HG03342 (cell line): ENCODE data around the gene OSBPL6.
"Not testable (repeated sequence)": the region's sequence is repeated elsewhere in the genome, so short reads cannot be mapped to it uniquely, and the experiment has no call there.

Experiments
- ATAC-seq: cut with Tn5 transposase; IDR thresholded peaks from one replicate; pipeline ENCODE4 v1.9.1; 2021; ENCODE audit warnings: mild to moderate bottlenecking, moderate library complexity; ENCODE audit not compliant: unreplicated experiment

OSBPL6 gene

DNA sequence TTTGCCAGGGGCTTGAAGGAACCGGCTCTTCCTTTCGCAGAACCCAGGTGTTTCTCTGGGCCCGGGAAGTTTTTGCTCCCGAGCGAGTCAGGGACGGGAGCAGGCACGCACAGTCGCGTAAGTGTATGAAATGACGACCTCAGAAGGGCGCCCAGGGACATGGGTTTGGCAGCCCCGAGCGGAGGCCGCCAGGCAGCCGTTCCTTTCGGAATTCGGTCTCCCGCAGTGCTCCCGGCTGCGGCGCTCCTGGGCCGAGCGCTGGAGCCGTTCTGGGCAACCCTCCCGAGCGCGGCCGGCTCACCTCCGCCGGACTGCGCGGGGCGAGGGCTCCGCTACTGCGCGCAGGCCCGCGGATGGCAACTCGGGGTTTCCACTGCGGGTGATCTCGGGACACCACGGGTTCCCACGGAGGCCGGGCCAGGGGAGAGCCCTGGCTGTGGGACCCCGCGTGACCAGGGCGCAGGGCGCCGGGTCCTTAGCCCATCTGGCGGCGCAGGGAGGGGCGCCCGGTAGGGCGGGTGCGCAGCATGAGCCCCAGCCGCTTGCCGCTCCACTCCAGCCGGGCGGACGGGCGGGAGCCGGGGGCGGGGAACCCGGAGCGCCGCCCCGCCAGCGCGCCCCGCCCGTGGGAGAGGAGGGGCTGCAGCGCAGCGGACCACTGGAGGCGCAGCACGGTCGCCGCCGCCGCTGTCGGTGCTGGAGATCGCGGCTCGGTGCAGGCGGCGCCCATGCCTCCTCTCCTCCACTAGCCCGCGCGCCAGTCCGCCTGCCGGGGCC lies at the start of gene OSBPL6:
Gene OSBPL6 (plus strand): TSS at position 690 of the 777 bp plus-strand sequence. CDS start 111,673 bp downstream, outside the sequence.
- peak; percentile 93 for ATAC-seq

DNA sequence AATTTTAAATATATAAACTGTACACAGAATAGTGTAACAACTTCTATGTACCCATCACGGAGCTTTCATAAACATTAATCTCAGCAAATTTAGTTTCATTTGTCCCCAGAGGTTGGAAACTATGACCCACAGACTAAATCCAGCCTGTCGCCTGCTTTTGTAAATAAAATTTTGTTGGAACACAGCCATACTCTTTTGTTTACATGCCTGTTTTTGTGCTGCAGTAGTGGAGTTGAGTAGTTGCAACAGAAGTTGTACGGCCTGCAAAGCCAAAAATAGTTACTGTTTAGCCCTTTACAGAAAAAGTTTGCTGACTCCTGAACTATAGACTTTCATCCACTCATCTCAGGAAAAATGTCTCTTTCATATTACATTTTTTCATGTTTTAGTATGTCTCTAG lies 42.3 kb upstream of the OSBPL6 start:
- no peak for ATAC-seq

DNA sequence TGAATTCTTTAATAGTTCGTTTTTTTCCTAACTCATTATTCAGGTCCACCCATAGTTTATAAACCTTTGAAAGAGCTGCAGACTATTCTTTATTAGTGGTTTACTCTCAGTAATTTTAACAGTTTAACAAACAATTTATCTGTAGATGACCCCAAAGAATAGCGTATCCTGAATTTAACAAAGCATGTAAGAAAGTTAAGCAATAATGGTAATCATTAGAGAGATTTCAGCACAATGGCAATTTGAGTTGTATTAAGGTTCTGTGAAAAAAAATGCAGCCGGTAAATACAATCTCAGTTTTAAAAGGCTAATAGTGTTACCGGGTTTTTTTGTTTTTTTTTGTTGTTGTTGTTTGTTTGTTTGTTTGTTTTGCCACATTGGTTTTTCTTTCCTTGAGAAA lies 41.8 kb upstream of the OSBPL6 start:
- no peak for ATAC-seq

DNA sequence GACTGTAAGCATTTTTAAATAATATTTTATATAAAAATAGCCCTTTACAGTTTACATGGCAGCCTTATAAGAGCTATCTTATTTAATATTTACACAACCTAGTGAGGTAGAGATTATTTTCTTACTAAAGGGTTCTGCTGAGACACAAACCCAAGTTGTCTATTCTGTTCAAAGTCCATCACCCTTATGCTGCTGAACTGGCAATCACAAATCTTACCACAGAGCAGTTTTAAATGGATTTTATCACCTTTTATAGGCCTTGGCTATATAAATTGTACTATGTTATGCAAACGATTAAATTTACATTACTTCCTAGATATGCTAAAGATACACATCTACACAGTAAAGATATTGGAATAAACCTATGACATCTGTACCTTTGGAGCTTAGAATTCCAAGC lies 41.3 kb upstream of the OSBPL6 start:
- ATAC-seq: no peak

DNA sequence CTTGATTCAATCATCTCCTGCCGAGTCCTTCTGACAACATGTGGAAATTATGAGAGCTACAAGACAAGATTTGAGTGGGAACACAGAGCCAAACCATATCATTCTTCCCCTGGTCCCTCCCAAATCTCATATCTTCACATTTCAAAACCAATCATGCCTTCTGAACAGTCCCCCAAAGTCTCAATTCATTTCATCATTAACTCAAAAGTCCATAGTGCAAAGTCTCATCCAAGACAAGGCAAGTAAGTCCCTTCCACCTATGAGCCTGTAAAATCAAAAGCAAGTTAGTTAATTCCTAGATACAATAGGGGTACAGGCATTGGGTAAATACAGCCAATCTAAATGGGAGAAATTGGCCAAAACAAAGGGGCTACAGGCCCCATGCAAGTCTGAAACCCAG lies 40.4 kb upstream of the OSBPL6 start:
- not testable (repeated sequence) for ATAC-seq

DNA sequence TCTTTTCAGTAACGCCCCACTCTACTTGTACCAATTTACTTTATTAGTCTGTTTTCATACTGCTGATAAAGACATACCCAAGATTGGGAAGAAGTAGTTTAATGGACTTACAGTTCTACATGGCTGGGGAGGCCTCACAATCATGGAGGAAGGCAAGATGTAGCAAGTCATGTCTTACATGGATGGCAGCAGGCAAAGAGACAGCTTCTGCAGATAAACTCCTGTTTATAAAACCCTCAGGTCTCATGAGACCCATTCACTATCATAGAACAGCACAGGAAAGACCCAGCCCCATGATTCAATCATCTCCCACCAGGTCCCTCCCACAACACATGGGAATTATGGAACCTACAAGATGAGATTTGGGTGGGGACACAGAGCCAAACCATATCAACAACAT lies 38.8 kb upstream of the OSBPL6 start:
- no peak for ATAC-seq

DNA sequence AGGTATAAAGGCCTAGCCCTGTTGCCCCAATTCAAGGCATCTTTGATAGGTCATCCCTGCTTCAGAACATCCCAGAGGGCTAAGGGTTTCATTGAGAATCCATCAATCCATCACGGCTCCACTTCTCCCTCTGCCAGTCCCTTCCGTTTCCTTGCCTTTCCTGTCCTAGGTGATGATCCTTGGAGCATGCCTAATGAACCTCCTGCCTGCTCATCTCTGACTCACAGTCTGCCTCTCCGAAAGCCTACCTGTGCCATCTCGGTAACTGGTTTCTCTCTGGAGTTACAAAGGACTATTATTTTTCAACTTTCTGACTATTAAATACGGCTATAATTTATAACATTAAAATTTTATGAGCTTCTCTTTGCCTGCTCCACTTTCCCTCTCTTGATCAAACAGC lies 36.7 kb upstream of the OSBPL6 start:
- ATAC-seq: no peak

DNA sequence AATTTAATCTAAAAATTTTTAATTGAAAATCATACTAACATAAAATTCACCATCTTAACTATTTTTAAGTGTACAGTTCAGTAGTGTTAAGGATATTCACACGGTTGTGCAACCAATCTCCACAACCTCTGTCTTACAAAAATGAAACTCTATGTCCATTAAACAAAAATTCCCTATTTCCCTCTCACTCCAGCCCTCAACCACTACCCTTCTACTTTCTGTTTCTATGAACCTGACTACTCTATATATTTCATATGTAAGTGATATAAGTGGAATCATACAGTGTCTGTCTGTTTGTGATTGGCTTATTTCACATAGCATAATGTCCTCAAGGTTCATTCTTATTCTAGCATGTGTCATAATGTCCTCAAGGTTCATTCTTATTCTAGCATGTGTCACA lies 34.3 kb upstream of the OSBPL6 start:
- ATAC-seq: no peak

DNA sequence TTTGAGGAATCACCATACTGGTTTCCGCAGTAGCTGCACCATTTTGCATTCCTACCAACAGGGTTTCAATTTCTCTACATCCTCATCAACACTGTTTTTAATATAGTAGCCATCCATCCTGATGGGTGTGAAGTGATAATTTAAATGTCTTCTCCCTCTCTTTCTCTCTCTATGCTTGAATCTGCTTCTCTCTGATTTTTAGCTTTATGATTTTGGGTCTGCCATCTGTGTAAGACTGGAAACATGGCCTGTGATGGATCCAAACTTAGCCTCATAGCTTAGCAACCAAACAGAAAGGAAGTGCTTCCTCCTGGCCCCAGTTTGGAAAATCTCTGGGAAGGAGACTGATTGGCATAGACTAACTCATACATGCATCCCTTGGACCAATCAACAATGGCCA lies 33.7 kb upstream of the OSBPL6 start:
- ATAC-seq: no peak

DNA sequence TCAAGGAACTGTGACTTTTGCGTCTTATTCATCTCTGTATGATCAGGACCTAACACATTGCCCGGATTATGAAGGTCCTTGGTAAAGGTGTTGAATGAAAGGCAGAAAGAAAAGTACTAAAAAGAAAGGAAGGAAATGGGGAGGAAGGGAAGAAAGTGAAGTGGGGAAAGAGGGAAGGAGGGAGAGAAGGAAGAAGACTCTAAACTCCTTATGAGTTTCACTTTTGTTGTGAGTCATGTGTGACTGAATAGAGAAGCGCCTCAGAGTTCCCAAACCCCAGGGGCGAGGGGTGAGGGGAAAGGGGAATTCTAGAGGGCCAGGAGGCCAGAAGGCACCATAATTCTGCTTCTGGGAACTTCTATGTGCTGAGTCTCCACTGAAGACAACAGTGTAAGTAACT lies 30.9 kb upstream of the OSBPL6 start:
- peak; percentile 68 for ATAC-seq

DNA sequence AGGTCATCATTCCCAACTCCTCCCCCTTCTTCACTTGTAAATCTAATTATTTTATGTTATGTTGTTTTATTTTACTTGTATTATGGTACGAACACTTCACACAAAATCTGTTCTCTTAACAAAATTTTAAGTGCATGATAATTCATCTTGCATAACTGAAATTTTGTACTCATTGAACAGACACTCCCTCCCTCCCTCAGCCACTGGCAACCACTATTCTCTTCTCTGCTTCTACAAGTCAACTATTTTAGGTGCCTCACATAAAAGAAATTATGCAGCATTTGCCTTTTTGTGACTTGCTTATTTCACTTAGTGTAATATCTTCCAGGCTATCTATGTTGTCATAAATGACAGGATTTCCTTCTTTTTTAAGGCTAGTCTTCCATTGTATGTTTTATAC lies 30.4 kb upstream of the OSBPL6 start:
- no peak for ATAC-seq

DNA sequence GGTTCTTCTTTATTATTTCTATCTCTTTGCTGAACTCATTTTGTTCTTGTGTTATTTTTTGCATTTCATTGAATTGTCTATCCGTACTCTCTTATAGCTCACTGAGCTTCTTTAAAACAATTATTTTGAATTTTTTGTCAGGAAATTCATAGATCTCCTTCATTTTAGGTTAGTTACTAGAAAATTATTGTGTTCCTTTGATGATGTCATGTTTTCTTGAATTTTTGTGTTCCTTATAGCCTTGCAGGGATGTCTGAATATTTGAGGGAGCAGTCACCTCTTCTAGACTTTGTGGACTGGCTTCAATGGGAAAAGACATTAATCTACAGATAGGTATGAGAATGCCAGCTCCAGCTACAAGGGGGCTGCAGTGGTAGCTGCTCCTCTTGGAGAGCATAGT lies 20.7 kb upstream of the OSBPL6 start:
- ATAC-seq: no peak

DNA sequence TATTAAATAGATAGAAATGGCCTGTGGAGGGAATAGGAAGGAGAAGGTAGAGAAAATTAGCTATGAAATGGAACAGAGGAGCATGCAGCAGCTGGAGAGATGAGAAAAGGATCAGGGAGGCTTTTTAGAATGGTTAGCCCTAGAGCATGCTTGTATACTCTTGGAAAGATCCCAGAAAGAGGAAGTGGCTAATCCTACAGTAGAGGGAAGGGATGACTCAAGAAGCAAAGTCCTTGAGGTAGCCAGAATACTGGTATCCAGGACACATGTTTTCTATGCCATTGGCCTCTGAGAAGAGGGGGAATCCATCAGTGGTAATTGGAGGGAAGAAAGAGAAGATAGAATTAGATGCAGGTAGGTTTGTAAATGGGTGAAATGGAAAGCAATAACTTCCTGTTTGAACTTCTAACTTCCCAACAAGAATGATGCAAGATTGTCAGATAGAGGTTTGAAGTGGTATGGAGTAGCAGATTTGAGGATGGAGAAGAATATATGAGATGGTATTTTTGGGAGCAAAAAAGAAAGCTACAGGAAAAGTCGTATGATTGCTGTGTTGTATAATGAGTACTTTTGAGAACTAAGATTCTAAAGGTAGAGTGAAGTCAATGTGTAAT lies 17.1 kb upstream of the OSBPL6 start:
- ATAC-seq: no peak

DNA sequence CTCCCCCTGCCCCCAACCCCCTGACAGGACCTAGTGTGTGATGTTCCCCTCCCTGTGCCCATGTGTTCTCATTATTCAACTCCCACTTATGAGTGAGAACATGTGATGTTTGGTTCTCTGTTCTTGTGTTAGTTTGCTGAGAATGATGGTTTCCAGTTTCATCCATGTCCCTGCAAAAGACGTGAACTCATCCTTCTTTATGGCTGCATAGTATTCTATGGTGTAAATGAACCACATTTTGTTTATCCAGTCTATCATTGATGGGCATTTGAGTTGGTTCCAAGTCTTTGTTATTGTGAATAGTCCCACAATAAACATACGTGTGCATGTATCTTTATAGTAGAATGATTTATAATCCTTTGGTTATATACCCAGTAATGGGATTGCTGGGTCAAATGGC lies 13.7 kb upstream of the OSBPL6 start:
- not testable (repeated sequence) for ATAC-seq

DNA sequence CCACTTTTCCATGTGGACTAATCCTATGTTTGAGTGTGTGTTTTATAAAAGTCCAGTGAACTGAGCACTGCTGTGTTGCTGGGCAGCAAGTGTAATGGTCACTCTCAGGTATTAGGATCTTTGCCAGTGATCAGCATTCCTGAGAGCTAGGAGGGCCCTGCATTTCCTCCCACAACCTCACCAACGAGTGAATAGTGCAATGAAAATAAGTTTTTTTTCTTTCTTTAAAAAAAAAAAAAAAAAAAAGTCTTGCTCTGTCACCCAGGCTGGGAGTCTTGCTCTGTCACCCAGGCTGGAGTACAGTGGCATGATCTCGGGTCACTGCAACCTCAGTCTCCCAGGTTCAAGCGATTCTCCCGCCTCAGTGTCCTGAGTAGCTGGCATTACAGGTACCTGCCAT lies 6.5 kb upstream of the OSBPL6 start:
- no peak for ATAC-seq

DNA sequence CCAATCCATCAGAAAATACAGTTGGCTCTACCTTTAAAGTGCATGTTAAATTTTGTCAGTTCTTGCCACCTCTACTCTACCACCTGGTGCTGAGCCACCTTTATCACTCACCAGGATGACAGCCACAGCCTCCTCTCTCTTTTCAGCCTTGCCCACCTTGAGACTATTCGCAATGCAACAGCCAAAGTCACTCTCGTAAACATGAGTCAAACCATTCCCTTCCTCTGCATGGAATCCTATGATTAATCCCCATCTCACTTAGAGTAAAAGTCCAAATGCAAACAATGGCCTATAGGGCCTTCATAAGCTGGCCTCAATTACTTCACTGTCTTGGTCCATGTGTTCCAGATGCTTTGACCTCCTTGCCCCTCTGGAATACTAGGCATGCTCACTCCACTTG lies 5.8 kb upstream of the OSBPL6 start:
- no peak for ATAC-seq

DNA sequence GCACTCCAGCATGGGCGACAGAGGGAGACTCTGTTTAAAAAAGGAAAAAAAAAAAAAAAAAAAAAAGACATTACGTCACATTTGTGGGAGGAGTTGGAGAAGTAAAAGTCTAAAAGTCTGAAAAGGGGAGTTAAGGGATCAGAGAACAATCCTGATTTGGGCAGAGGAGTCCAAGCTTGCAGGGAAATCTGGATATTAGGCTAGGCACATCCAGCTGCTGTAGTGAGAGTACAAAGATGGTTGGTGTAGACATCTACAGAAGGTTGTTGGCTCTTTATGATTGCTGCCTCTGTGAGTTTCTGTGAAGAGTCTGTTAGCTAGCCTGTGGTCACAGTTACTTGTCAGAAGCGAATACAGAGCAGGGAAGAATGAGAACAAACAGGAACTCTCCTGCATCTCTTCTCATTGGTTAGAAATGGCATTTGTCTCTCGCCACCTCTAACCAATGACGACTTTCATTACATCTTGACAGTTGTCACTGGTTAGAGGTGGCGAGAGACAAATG lies 3.3 kb upstream of the OSBPL6 start:
- ATAC-seq: no peak

DNA sequence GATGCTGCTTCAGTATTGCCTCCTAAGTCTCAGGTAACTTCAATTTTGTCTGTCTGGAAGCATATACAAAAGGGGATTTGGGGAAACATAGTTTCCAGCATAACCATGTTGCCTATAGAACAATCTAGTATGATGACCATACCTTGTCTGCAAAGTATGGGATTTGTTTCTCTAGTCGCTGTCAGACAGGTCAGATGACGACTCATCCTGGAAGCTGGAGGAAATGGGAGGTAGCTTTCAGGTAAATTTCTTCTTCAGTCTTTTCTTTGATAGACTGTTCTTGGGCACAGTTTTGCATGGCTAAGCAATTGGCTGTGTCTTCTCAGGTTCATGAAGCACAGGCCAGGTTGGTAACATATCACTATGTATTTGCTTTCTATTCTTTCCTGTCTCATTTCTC lies 2.8 kb upstream of the OSBPL6 start:
- no peak for ATAC-seq

DNA sequence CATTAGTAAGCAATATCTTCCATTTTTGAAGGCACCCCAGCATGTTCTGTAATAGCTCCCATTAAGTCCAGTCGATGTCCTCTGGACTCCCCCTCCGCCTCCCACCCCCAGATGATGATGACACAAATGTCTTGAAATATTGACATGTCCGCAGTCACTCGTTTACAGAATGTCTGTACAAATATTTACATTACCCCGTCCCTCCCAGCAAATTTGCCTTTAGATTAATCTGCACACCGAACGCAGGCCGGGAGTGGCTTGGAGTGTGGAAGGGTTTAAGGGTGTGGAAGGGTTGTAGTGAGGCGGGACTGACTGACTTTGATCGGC lies 853 bp upstream of the OSBPL6 start:
- ATAC-seq: no peak

DNA sequence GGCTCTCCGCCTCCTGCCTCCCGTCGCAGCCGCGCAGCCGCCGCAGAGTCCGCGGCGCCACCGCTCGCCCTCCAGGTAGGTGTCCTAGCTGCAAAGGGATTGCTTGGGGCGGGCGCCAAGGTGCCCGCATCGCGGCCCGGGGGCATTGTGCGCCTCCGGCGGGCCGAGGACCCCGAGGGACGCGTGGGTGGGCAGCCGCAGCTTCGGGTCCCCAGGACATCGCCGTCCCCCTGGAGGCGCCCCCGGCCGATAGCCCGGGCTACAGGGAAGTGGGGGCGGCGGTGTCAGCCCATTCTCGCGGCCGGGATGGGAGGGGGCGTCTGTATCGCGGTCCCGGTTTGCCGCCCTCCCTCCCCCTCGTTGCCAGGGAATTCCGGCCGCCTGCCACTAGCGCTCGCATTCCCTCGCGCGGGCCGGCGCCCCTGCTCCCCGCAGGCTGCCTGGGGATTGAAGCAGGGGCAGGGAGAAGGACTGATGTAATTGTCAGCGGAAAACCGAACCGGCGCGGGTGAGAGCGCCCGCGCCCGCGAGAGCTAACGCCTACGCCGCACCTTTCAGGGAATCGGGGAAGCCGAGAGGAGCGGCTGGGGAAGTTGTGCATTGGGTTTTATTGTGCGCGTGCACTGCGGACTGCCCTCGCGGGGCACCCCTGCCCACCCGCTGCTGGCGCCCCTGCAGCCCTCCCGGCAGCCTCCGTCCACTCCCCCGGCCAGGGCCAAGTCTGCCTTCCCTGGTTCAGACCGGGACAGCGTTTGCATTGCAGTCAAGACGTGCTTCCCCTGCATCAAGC lies 483 bp downstream of the OSBPL6 start:
- peak; percentile 9 for ATAC-seq

DNA sequence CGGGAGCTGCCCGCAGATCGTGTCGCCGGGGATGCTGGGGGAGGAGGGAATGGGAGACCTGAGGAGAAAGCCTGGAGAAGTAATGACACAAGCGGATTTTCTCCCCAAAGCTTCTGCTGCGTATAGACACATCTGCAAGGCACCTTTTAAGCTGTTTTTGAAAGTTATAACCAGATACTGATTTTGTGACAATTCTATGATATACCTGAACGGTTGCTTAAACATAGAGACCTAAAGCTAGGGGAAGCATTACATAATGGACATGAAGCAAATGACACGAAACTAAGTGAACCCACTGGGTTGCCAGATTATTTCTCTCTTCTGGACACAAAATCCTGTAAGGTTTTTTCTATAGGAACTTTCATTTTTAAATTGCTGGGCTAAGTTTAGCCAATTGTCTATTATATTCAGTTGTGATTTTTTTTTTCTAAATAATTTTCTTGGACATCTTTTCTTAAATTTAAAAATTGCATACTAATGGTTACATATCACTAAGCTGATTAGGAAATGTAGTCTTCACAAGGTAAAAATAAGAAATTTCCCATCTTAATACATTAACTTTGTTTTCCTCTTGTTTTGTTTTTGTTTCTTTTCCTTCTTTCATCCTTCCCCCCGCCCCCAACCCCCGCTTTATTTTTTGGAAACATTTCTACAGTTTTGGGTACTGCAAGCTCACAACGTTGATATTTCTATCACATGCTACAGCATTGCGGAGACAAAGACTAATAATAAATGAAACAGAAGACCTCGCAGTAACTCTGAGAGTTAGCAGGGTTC lies 1.3 kb downstream of the OSBPL6 start:
- no peak for ATAC-seq
